ENCODE data around the gene FRA10AC1.

Gene FRA10AC1

GRCh38 chr10:93628858-93629257 is 73.5 kb downstream of the FRA10AC1 start:
- WGBS, result 80% methylated on average over 4 of the region's 4 CpGs

GRCh38 chr10:93622942-93623341 is 79.5 kb downstream of the FRA10AC1 start:
- Histone ChIP-seq H2BK5ac (ENCODE audit: low read depth, low read length, poor library complexity, severe bottlenecking) (no peak overlapping the region), H4K8ac (ENCODE audit: low read length) (no peak overlapping the region), H3K23ac (ENCODE audit: low read length in 2 of 2) (no peak overlapping the region), H2BK120ac (ENCODE audit: low read depth, low read length) (no peak overlapping the region), H3K4me1 (ENCODE audit: control insufficient read depth, insufficient read depth, low read depth, low read length) (no peaks in the 10 kb centered on the region), H2AK5ac (ENCODE audit: low read length, severe bottlenecking) (no peak overlapping the region), H2BK12ac (ENCODE audit: low read length in 2 of 2) (no peak overlapping the region), H3K27ac (ENCODE audit: low read length, poor library complexity, severe bottlenecking) (no peak overlapping the region), H3K27me3 (ENCODE audit: control insufficient read depth in 1 of 2, insufficient read depth in 1 of 2, low read length in 2 of 2) (peaks cover 26 to 39% of the 10 kb centered on the region in 2 experiments), H3K4me2 (ENCODE audit: low read length, poor library complexity, severe bottlenecking) (no peak overlapping the region), H2BK15ac (ENCODE audit: low read depth, poor library complexity, severe bottlenecking) (no peak overlapping the region), H2AFZ (ENCODE audit: low read depth, low read length) (no peak overlapping the region), H3K4me3 (ENCODE audit: insufficient read depth in 1 of 2, low read depth in 1 of 2, low read length in 2 of 2) (no peak overlapping the region), H3K79me1 (replicated peaks; ENCODE audit: low read length, poor library complexity, severe bottlenecking) (no peaks in the 10 kb centered on the region), H3K36me3 (ENCODE audit: control insufficient read depth in 1 of 2, insufficient read depth in 2 of 2, low read depth in 1 of 2, low read length in 2 of 2) (no peaks in the 10 kb centered on the region), H3K9ac (ENCODE audit: low read length) (no peak overlapping the region), H3K4ac (ENCODE audit: low read depth in 1 of 2, low read length in 2 of 2) (no peak overlapping the region), H3K14ac (ENCODE audit: low read length in 2 of 2) (no peak overlapping the region), H3K9me3 (ENCODE audit: control insufficient read depth, low read length) (no peaks in the 10 kb centered on the region), H3K18ac (ENCODE audit: low read depth in 1 of 2, low read length in 2 of 2) (no peak overlapping the region), H4K91ac (ENCODE audit: low read length) (no peak overlapping the region)
- 100% methylated on average over 1 of the region's 1 CpG for WGBS
- no peak for DNase-seq

More at GRCh38 chr10:93628858-93629257, 73.5 kb downstream of the FRA10AC1 start:
- Histone ChIP-seq H3K14ac (ENCODE audit: low read length in 2 of 2) (no peak overlapping the region), H3K4me2 (ENCODE audit: low read length, poor library complexity, severe bottlenecking) (no peak overlapping the region), H2BK15ac (ENCODE audit: low read depth, poor library complexity, severe bottlenecking) (no peak overlapping the region), H3K18ac (ENCODE audit: low read depth in 1 of 2, low read length in 2 of 2) (no peak overlapping the region), H3K4me1 (ENCODE audit: control insufficient read depth, insufficient read depth, low read depth, low read length) (peaks cover 18% of the 10 kb centered on the region), H3K4me3 (ENCODE audit: insufficient read depth in 1 of 2, low read depth in 1 of 2, low read length in 2 of 2) (no peak overlapping the region), H3K9ac (ENCODE audit: low read length) (no peak overlapping the region), H3K36me3 (ENCODE audit: control insufficient read depth in 1 of 2, insufficient read depth in 2 of 2, low read depth in 1 of 2, low read length in 2 of 2) (no peaks in the 10 kb centered on the region), H2BK5ac (ENCODE audit: low read depth, low read length, poor library complexity, severe bottlenecking) (no peak overlapping the region), H2AK5ac (ENCODE audit: low read length, severe bottlenecking) (no peak overlapping the region), H3K4ac (ENCODE audit: low read depth in 1 of 2, low read length in 2 of 2) (no peak overlapping the region), H3K79me1 (replicated peaks; ENCODE audit: low read length, poor library complexity, severe bottlenecking) (no peaks in the 10 kb centered on the region), H3K27ac (ENCODE audit: low read length, poor library complexity, severe bottlenecking) (no peak overlapping the region), H3K23ac (ENCODE audit: low read length in 2 of 2) (no peak overlapping the region), H2AFZ (ENCODE audit: low read depth, low read length) (no peak overlapping the region), H3K27me3 (ENCODE audit: control insufficient read depth in 1 of 2, insufficient read depth in 1 of 2, low read length in 2 of 2) (peaks cover 9 to 14% of the 10 kb centered on the region in 2 experiments), H3K9me3 (ENCODE audit: control insufficient read depth, low read length) (no peaks in the 10 kb centered on the region), H2BK12ac (ENCODE audit: low read length in 2 of 2) (no peak overlapping the region), H4K91ac (ENCODE audit: low read length) (no peak overlapping the region), H4K8ac (ENCODE audit: low read length) (no peak overlapping the region), H2BK120ac (ENCODE audit: low read depth, low read length) (no peak overlapping the region)
- DNase-seq, result no peak

- H3K14ac ChIP-seq (ENCODE audit: low read length in 2 of 2), result no peak overlapping the region
- no peak overlapping the region for H3K18ac ChIP-seq (ENCODE audit: low read depth in 1 of 2, low read length in 2 of 2)
- H2AFZ ChIP-seq (ENCODE audit: low read depth, low read length), result no peak overlapping the region
- no peak overlapping the region for H3K4ac ChIP-seq (ENCODE audit: low read depth in 1 of 2, low read length in 2 of 2)
- no peak overlapping the region for H2BK120ac ChIP-seq (ENCODE audit: low read depth, low read length)
- H2BK12ac ChIP-seq (ENCODE audit: low read length in 2 of 2), result no peak overlapping the region
- H2BK15ac ChIP-seq (ENCODE audit: low read depth, poor library complexity, severe bottlenecking), result no peak overlapping the region
- no peak overlapping the region for H3K4me3 ChIP-seq (ENCODE audit: insufficient read depth in 1 of 2, low read depth in 1 of 2, low read length in 2 of 2)
- H3K23ac ChIP-seq (ENCODE audit: low read length in 2 of 2), result no peak overlapping the region
- H4K91ac ChIP-seq (ENCODE audit: low read length), result no peak overlapping the region
- 67% methylated on average over 6 of the region's 7 CpGs for WGBS
- H2AK5ac ChIP-seq (ENCODE audit: low read length, severe bottlenecking), result no peak overlapping the region
- H3K79me1 ChIP-seq (replicated peaks; ENCODE audit: low read length, poor library complexity, severe bottlenecking), result no peaks in the 10 kb centered on the region
- no peak overlapping the region for H2BK5ac ChIP-seq (ENCODE audit: low read depth, low read length, poor library complexity, severe bottlenecking)
- H3K9ac ChIP-seq (ENCODE audit: low read length), result no peak overlapping the region
- H3K9me3 ChIP-seq (ENCODE audit: control insufficient read depth, low read length), result no peaks in the 10 kb centered on the region
- H3K36me3 ChIP-seq (ENCODE audit: control insufficient read depth in 1 of 2, insufficient read depth in 2 of 2, low read depth in 1 of 2, low read length in 2 of 2), result no peaks in the 10 kb centered on the region
- H3K4me2 ChIP-seq (ENCODE audit: low read length, poor library complexity, severe bottlenecking), result no peak overlapping the region
- no peak overlapping the region for H3K27ac ChIP-seq (ENCODE audit: low read length, poor library complexity, severe bottlenecking)
- no peak for DNase-seq
- H4K8ac ChIP-seq (ENCODE audit: low read length), result no peak overlapping the region
- peaks cover 26 to 47% of the 10 kb centered on the region in 2 experiments for H3K27me3 ChIP-seq (ENCODE audit: control insufficient read depth in 1 of 2, insufficient read depth in 1 of 2, low read length in 2 of 2)
- no peaks in the 10 kb centered on the region for H3K4me1 ChIP-seq (ENCODE audit: control insufficient read depth, insufficient read depth, low read depth, low read length)
Observed at GRCh38 chr10:93620925-93621324, 81.5 kb downstream of the FRA10AC1 start.
